ENCODE measurements around the gene PRKCZ. TPM values are rescaled to one million over a fixed set of nuclear protein-coding genes. Genes with fewer than 3 reads are reported as not detected.

PRKCZ gene
- total and polyA plus RNA-seq, 9 of the 15 experiments (the other 6 are each of a cell fraction or from before 2014, with no cell fraction given): 0.07 to 3.1 (median 1.3) TPM

GRCh38 chr1:2233468-2233867 lies 183.3 kb downstream of the PRKCZ start:
- no peak overlapping the region for H3K4me2 ChIP-seq (ENCODE audit: insufficient read depth, low read length)
- WGBS (ENCODE audit: insufficient coverage, low coverage, missing lambda C conversion rate): 85% methylated on average over 12 of the region's 12 CpGs
- peaks cover 40% of the 10 kb centered on the region for H3K9me1 ChIP-seq (ENCODE audit: control insufficient read depth, insufficient read depth, low read length)
- no peaks in the 10 kb centered on the region for H3K27me3 ChIP-seq (ENCODE audit: control insufficient read depth in 2 of 2, insufficient read depth in 2 of 2, low read length in 2 of 2)
- no TSS peak for BruUV-seq (replicated peaks)
- DNase-seq (ENCODE audit: extremely low read depth in 1 of 4, low spot score in 3 of 4): no peak
- FAIRE-seq: no peak
- peaks cover 98% of the 10 kb centered on the region for H3K79me2 ChIP-seq (ENCODE audit: control insufficient read depth, insufficient read depth, low read length)
- no peak for TF ChIP-seq MYBL2 (IDR thresholded peaks at IDR 0.05; ENCODE audit: low read depth)
- TF ChIP-seq MYBL2 (CRISPR knock-in tag; IDR thresholded peaks at IDR 0.05; ENCODE audit: borderline replicate concordance): no peak
- TF ChIP-seq RBFOX2 (IDR thresholded peaks at IDR 0.05; ENCODE audit: low read depth, low read length): peak; percentile 31; the same call in 1 of the 2 replicates
- 0 out of 2 replicates have a peak, but pooled peaks have one; percentile 10 for TF ChIP-seq ZBTB7A (IDR thresholded peaks at IDR 0.05; ENCODE audit: borderline replicate concordance, control insufficient read depth, low read depth, low read length)
- TF ChIP-seq RBM22 (IDR thresholded peaks at IDR 0.05; ENCODE audit: low read depth, low read length, poor library complexity, severe bottlenecking): no peak
- no peak for TF ChIP-seq ZNF318 (IDR thresholded peaks at IDR 0.05; ENCODE audit: borderline replicate concordance in 1 of 2, low read depth in 1 of 2)
- TF ChIP-seq PHF8 (IDR thresholded peaks at IDR 0.05; ENCODE audit: borderline replicate concordance, low read length): no peak
- no peak for TF ChIP-seq GTF2E2 (tag; IDR thresholded peaks at IDR 0.05)
- TF ChIP-seq RBM39 (optimal IDR thresholded peaks at IDR 0.05; ENCODE audit: low read depth, low read length): no peak
- no peak for TF ChIP-seq SMARCC2 (IDR thresholded peaks at IDR 0.05; ENCODE audit: low read depth)
- no peak for TF ChIP-seq PTTG1 (tag; IDR thresholded peaks at IDR 0.05; ENCODE audit: low read depth)
- no peak for TF ChIP-seq ILF3 (IDR thresholded peaks at IDR 0.05; ENCODE audit: borderline replicate concordance)
- no peak for TF ChIP-seq CXXC5 (CRISPR knock-in tag; IDR thresholded peaks at IDR 0.05)
- no peak overlapping the region for H2AFZ ChIP-seq (ENCODE audit: low read depth, low read length)
- no peak for ATAC-seq
- H3K9me3 ChIP-seq (replicated peaks; ENCODE audit: control insufficient read depth, insufficient read depth, low read depth, low read length): no peaks in the 10 kb centered on the region
- peaks cover 91% of the 10 kb centered on the region for H4K20me1 ChIP-seq (replicated peaks; ENCODE audit: control insufficient read depth, insufficient read depth, low read length)
- in situ Hi-C loops (cut with MboI): loop anchor here (5.0 kb wide), 1 partner anchor 36 kb away; no protein-coding TSS in a partner anchor
- H3K27ac ChIP-seq (ENCODE audit: extremely low read depth, low read depth, low read length): no peak overlapping the region; the same call in 2 of the 3 replicates
- peak overlapping the region; percentile 53; the same call in 1 of the 2 replicates for H3K4me3 ChIP-seq
- H3K4me1 ChIP-seq (replicated peaks in 1 of 2; ENCODE audit: control insufficient read depth in 2 of 2, insufficient read depth in 2 of 2, low read length in 2 of 2): peaks cover 36 to 95% of the 10 kb centered on the region in 2 experiments
- CTCF ChIA-PET (ENCODE audit: low intra/inter-chr PET ratio): no interaction called here
- H3K36me3 ChIP-seq (ENCODE audit: control insufficient read depth, insufficient read depth, low read length): peaks cover 26% of the 10 kb centered on the region; the same call in 2 of the 3 replicates
- intact Hi-C loops (cut with micrococcal nuclease): no loop called here
- POLR2A ChIA-PET: interaction anchor here (0.6 to 1.7 kb wide), 7 partner anchors 7 to 309 kb away, joined by 3 to 6 read pairs (median 3); no protein-coding TSS in a partner anchor
- H3K9ac ChIP-seq (ENCODE audit: insufficient read depth in 1 of 2, low read depth in 2 of 2, low read length in 2 of 2): peak overlapping the region in 1 of 2 experiments; percentile 86; a peak in 2 of 4 replicates
